GM18505 (cell line): ENCODE data around the gene NR6A1.

Experiments used
- ATAC-seq: cut with Tn5 transposase; IDR thresholded peaks from one replicate; pipeline ENCODE4 v1.9.1; 2021; ENCODE audit not compliant: unreplicated experiment
- POLR2A ChIP-seq: IDR thresholded peaks from 4 replicates; pipeline ENCODE4 v1.6.1; 2011; ENCODE audit warnings: borderline replicate concordance; ENCODE audit not compliant: insufficient read depth, insufficient read length; ENCODE audit errors: extremely low read depth

The NR6A1 gene

DNA sequence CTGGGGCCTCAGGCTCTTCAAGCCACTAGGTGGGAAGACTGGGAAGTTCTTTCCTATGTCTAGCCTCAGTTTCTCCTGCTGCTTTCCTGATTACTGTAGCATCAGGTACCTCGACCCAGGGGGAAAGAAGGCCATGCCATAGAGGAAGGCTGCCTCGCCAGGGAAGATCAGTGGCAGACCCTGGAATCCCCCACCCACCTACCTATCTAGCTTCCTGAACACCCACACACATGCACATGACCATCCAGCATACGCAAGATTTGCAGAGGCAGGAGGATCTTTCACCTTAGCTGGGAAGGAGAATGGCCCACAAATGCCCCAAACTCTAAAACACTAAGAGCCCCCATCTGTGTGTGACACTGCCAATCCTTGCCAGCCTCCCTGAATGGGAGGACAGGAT is 271.9 kb downstream of the NR6A1 start:
- TF ChIP-seq POLR2A: no peak
- ATAC-seq: no peak

DNA sequence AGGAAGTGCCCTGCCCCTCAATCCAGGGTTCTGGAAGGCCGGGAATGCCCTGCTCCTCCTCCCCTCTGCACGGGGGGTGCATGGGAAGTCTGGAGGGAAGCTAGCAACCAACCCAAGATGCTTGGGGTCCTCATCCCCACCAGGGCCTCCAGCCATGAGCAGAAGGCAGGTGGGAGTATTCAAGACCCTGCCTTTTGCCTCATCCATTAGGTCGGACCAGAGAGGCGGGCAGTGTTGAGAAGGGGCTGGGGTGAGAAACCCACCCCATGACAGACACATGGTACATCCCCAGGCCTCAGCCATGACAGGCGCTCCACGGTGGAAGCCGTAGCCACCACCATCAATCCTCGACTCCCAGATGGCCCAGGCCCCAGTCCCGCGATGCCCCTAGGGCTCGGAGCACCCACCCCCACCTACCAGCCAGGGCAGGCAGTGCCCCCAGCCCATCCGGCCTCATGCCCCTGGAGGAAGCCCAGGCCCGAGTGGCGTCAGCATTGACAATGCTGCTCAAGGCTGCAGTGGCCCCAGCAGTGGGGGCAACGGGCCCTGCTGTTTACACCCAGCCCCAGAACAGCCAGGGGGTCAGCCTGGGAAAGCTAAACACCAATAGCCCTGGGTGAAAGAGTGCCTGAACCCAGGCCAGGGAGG is 272.5 kb downstream of the NR6A1 start:
- TF ChIP-seq POLR2A: no peak

GRCh38 chr9:124498040-124498439 is 273.1 kb downstream of the NR6A1 start:
- TF ChIP-seq POLR2A: no peak
- no peak for ATAC-seq

More for the DNA sequence above, 272.5 kb downstream of the NR6A1 start:
- ATAC-seq: no peak

DNA sequence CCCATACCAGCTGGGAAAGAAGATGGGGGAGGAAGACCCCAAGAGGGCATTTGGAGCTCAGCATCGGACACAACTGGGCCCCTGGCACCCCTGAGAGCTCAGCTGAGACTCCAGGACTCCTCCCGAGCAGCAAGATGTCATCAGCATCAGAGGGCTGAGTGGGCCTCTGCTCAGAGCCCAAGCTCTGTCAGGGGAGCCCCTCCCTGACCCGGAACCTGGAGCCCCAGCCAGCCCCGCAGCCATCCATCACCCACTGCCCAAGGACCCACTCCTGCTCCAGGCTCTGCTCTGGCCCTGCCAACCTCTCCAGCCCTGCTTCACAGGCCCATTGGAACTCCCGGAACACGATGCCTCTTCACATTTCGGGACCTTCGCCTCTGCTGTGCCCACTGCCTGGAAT is 273.7 kb downstream of the NR6A1 start:
- no peak for ATAC-seq

GRCh38 chr9:124496463-124496862 is 274.6 kb downstream of the NR6A1 start:
- TF ChIP-seq POLR2A: no peak
- no peak for ATAC-seq

More for the DNA sequence above, 273.7 kb downstream of the NR6A1 start:
- TF ChIP-seq POLR2A: no peak

- ATAC-seq: no peak
- TF ChIP-seq POLR2A: no peak
Observed at GRCh38 chr9:124496075-124496449, 275.0 kb downstream of the NR6A1 start.

GRCh38 chr9:124495126-124496074 is 275.7 kb downstream of the NR6A1 start:
- no peak for TF ChIP-seq POLR2A
- ATAC-seq: no peak

DNA sequence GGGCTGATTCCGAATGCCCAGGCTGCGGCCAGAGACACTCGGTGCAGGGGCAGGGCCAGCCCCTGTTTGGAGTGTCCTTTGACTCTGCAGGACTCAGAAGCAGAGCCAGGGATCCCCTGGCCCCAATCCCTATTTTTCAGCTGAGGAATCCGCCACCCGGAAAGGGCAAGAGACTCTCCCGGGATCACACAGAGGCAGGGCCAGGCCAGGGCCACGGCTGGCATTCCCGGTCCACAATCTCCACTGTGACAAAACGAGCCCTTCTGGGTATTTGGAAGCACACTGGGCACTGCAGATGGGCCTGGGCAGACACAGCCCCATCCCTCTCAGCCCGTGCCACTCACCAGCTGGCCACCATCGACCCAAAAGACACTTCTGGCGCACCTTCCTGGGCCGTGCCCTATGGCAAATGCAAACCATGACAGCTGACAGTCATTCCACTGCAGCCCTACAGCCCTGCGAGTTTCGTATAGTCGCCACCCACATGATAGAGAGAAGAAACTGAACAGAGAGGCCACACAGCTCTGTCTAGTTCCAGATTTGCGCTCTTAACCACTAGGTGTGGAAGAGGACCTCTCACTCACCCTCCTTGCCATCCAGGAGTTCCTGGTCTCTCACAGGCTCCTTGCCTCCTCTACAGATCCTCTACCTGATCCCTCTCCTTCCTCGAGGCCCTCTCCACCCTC is 277.2 kb downstream of the NR6A1 start:
- no peak for TF ChIP-seq POLR2A
- no peak for ATAC-seq

DNA sequence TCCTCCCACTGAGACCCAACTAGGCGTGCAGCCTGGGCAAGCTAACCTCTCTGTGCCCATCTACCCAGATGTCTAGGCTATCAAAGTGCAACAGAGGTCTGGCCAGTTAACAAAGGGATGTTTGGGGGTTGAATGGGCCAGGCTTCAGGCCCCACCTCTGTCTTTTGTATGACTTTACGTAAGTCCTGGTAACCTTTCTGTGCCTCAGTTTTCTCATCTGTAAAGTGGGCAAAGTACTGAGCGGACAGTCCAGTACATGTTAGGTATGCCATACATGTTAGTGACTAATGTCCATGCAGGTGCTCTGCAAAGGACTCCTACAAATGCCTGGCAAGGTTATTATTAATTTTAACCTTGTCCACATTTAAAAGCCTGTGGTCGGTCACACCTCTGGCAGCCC is 277.9 kb downstream of the NR6A1 start:
- no peak for ATAC-seq
- TF ChIP-seq POLR2A: no peak

DNA sequence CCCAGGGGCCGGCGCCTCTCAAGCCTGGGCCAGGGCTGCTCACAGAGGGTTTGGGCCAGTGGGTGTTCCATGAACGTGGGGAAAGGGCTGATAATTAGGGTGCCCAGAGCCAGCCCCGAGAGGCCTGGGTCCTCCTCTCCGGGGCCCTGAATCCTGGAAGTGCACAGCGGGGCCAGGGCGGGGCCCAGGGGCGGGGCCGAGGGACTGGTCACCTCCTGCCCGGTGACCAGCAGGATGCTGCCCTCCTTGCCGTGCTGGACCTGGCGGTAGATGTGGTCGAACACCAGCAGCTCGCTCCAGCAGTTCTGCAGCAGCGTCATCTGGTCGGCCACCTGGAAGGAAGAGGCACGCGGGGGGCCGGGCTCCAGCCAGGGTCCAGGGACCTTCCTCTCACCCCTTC is 278.3 kb downstream of the NR6A1 start:
- ATAC-seq: no peak
- TF ChIP-seq POLR2A: no peak

DNA sequence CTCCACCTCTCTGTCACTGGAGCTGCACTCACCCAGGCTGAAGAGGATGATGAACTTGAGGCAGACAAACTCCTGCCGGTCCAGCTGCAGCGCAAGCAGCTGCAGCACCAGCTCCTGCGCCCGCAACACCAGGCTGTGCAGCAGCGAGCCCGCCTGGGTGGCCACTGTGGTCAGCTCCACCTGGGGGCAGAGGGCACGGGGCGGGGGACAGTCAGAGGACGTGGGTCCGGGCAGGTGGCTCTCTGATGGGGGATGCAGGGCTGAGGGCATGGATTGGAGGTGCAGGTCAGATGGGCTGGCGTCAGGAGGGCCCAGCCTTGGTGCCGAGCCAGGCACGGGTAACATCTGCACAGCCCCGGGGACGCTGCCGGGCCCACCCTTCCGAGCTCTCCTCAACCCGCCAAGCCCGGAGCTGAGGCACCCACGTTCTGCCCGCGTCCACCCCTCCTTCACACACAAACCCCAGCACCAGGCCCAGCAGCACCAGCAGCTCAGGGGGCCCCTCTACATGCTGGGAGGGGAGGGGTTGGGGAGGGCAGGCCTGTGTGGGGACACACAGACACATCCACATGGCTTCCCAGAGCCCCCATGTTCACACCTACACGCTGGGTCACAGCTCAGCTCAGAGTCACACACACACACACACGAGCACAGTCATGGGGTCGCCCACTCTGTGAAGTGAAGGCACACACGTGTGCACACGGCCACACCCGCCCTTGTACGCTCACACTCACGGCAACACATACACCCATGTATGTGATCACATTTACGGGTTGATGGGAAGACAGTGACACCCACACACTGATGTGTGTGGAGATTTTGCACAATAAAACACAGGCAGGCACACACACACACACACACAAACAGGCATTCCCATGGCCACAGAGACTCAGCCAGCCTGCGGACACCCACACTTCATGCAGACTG is 279.8 kb downstream of the NR6A1 start:
- TF ChIP-seq POLR2A: no peak
- ATAC-seq: no peak

DNA sequence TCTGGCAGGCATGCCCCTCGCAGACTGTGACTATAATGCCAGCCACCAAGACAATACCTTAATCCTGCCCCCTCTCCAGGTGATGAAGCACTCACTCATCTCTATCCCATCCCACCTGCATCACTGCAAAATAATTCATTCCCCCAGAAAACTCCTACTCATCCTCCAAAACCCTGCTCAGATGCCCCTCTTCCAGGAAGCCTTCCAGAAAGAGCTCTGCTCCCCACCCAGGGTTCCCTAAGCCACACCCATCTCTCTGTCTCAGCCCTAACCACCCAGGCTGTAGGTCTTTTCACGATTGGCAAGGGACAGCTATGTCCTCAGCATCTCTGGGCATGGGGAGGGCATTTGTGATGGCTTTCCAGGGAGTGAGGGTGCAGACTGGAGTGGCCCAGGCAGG is 281.1 kb downstream of the NR6A1 start:
- no peak for ATAC-seq
- no peak for TF ChIP-seq POLR2A
